Measurements from ENCODE around the gene LTC4S. TPM values are rescaled to one million over a fixed set of nuclear protein-coding genes. Genes with fewer than 3 reads are reported as not detected.

Gene LTC4S
- total RNA-seq, 1 experiment from 2014 or later: 2.6 TPM

DNA sequence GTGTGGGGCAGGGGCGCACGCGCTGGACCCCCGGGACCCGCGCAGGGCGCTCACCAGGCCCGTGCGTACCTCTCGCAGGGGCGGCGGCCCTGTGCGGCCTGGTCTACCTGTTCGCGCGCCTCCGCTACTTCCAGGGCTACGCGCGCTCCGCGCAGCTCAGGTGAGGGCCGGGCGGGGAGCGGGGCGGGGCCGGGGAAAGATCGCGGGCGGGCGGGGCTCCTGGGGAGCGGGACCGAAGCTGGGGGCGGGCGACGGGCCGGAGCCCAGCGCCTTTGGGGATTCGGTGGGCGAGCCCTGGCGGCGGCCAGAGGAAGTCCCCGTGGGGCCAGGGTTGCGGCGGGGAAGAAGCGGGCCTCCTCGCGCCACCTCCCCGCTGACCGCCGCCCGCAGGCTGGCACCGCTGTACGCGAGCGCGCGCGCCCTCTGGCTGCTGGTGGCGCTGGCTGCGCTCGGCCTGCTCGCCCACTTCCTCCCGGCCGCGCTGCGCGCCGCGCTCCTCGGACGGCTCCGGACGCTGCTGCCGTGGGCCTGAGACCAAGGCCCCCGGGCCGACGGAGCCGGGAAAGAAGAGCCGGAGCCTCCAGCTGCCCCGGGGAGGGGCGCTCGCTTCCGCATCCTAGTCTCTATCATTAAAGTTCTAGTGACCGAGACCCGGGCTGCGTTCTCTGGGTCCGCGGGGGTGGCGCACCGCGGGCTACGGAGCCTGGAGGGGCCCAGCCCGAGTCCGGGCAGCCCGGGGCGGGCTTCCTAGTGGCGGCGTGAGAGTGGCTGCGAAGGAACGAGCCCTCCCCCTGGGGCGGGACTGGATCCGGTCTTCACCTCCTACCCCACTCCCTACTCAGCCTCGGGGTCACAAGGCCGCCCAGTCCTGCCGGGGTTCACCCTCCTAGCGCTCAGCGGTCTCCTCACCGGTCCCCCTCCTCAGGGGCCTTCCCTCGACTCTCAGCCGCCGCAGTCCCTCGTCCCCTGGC, 2.4 kb downstream of the LTC4S start (continued):
- TF ChIP-seq NFYB (CRISPR knock-in tag; conservative IDR thresholded peaks at IDR 0.05; ENCODE audit: low read depth) (no peak; the same call in none of the 2 replicates), TEAD1 (CRISPR knock-in tag; IDR thresholded peaks at IDR 0.05) (peak; percentile 65; the same call in 1 of the 2 replicates), JAZF1 (CRISPR knock-in tag; IDR thresholded peaks at IDR 0.05) (no peak), GABPB1 (CRISPR knock-in tag; IDR thresholded peaks at IDR 0.05) (peak; percentile 43; the same call in 1 of the 2 replicates), AR (CRISPR knock-in tag; IDR thresholded peaks at IDR 0.05) (peak; percentile 14; the same call in 1 of the 2 replicates), ZNF121 (CRISPR knock-in tag; IDR thresholded peaks at IDR 0.05) (no peak), ARID4B (CRISPR knock-in tag; IDR thresholded peaks at IDR 0.05; ENCODE audit: borderline replicate concordance) (peak; percentile 71; the same call in 1 of the 2 replicates), ETV6 (CRISPR knock-in tag; IDR thresholded peaks at IDR 0.05) (no peak), ZNF232 (CRISPR knock-in tag; IDR thresholded peaks at IDR 0.05) (no peak; the same call in 1 of the 2 replicates), ZNF138 (CRISPR knock-in tag; conservative IDR thresholded peaks at IDR 0.05) (no peak), FOXJ3 (CRISPR knock-in tag; IDR thresholded peaks at IDR 0.05; ENCODE audit: borderline replicate concordance) (no peak), CBFB (CRISPR knock-in tag; IDR thresholded peaks at IDR 0.05; ENCODE audit: low read depth) (no peak), ZNF416 (CRISPR knock-in tag; IDR thresholded peaks at IDR 0.05) (peak; percentile 63; the same call in 1 of the 2 replicates), RELA (CRISPR knock-in tag; IDR thresholded peaks at IDR 0.05; ENCODE audit: borderline replicate concordance) (0 out of 2 replicates have a peak, but pooled peaks have one; percentile 63), TP53 (CRISPR knock-in tag; IDR thresholded peaks at IDR 0.05) (peak; percentile 19; the same call in 1 of the 2 replicates), ZNF396 (CRISPR knock-in tag; IDR thresholded peaks at IDR 0.05; ENCODE audit: borderline replicate concordance) (no peak), NFE2L1 (CRISPR knock-in tag; IDR thresholded peaks at IDR 0.05) (no peak)
- TF ChIP-seq, protein P1, sequence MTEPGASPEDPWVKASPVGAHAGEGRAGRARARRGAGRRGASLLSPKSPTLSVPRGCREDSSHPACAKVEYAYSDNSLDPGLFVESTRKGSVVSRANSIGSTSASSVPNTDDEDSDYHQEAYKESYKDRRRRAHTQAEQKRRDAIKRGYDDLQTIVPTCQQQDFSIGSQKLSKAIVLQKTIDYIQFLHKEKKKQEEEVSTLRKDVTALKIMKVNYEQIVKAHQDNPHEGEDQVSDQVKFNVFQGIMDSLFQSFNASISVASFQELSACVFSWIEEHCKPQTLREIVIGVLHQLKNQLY (CRISPR knock-in tag; IDR thresholded peaks at IDR 0.05): no peak
- TF ChIP-seq, protein P2, sequence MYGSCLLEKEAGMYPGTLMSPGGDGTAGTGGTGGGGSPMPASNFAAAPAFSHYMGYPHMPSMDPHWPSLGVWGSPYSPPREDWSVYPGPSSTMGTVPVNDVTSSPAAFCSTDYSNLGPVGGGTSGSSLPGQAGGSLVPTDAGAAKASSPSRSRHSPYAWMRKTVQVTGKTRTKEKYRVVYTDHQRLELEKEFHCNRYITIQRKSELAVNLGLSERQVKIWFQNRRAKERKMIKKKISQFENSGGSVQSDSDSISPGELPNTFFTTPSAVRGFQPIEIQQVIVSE (CRISPR knock-in tag; IDR thresholded peaks at IDR 0.05; ENCODE audit: borderline replicate concordance): no peak
- TF ChIP-seq, protein P3, sequence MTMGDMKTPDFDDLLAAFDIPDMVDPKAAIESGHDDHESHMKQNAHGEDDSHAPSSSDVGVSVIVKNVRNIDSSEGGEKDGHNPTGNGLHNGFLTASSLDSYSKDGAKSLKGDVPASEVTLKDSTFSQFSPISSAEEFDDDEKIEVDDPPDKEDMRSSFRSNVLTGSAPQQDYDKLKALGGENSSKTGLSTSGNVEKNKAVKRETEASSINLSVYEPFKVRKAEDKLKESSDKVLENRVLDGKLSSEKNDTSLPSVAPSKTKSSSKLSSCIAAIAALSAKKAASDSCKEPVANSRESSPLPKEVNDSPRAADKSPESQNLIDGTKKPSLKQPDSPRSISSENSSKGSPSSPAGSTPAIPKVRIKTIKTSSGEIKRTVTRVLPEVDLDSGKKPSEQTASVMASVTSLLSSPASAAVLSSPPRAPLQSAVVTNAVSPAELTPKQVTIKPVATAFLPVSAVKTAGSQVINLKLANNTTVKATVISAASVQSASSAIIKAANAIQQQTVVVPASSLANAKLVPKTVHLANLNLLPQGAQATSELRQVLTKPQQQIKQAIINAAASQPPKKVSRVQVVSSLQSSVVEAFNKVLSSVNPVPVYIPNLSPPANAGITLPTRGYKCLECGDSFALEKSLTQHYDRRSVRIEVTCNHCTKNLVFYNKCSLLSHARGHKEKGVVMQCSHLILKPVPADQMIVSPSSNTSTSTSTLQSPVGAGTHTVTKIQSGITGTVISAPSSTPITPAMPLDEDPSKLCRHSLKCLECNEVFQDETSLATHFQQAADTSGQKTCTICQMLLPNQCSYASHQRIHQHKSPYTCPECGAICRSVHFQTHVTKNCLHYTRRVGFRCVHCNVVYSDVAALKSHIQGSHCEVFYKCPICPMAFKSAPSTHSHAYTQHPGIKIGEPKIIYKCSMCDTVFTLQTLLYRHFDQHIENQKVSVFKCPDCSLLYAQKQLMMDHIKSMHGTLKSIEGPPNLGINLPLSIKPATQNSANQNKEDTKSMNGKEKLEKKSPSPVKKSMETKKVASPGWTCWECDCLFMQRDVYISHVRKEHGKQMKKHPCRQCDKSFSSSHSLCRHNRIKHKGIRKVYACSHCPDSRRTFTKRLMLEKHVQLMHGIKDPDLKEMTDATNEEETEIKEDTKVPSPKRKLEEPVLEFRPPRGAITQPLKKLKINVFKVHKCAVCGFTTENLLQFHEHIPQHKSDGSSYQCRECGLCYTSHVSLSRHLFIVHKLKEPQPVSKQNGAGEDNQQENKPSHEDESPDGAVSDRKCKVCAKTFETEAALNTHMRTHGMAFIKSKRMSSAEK (CRISPR knock-in tag; IDR thresholded peaks at IDR 0.05; ENCODE audit: borderline replicate concordance): no peak
- TF ChIP-seq, protein P4, sequence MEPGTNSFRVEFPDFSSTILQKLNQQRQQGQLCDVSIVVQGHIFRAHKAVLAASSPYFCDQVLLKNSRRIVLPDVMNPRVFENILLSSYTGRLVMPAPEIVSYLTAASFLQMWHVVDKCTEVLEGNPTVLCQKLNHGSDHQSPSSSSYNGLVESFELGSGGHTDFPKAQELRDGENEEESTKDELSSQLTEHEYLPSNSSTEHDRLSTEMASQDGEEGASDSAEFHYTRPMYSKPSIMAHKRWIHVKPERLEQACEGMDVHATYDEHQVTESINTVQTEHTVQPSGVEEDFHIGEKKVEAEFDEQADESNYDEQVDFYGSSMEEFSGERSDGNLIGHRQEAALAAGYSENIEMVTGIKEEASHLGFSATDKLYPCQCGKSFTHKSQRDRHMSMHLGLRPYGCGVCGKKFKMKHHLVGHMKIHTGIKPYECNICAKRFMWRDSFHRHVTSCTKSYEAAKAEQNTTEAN (CRISPR knock-in tag; IDR thresholded peaks at IDR 0.05): 0 out of 2 replicates have a peak, but pooled peaks have one; percentile 21
- TF ChIP-seq, protein P5, sequence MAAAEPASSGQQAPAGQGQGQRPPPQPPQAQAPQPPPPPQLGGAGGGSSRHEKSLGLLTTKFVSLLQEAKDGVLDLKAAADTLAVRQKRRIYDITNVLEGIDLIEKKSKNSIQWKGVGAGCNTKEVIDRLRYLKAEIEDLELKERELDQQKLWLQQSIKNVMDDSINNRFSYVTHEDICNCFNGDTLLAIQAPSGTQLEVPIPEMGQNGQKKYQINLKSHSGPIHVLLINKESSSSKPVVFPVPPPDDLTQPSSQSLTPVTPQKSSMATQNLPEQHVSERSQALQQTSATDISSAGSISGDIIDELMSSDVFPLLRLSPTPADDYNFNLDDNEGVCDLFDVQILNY (CRISPR knock-in tag; IDR thresholded peaks at IDR 0.05): peak; percentile 78; the same call in 1 of the 2 replicates
